GM12878 (cell line): ENCODE data around the gene AGTRAP. TPM values are rescaled to one million over a fixed set of nuclear protein-coding genes. Genes with fewer than 3 reads are reported as not detected.

Experiments used
- ATAC-seq: fragments of 200-7000 bp; cut with Tn5 transposase; 3 replicates; pipeline ENCODE4 v1.9.1; 2020; ENCODE audit warnings: mild to moderate bottlenecking, moderate library complexity
- BruUV-seq: library from RNA; stranded (reverse); fragments of 400-500 nt; replicated peaks from 2 replicates; lab custom pipeline; 2021; lab: Mats Ljungman, UMichigan
- CTCF ChIA-PET: fragments of 300-600 bp; sonication (Branson Sonifier 250); formaldehyde crosslinking; extraction: SDS; loops from one replicate; lab custom pipeline; 2021; ENCODE audit warnings: inconsistent platforms; lab: Yijun Ruan, JAX
- POLR2A ChIA-PET: fragments of 350-600 bp; formaldehyde crosslinking; extraction: SDS; loops from one replicate; lab custom pipeline; 2021; ENCODE audit warnings: inconsistent platforms; lab: Charles Lee
- RAD21 ChIA-PET: fragments of 300-600 bp; sonication (Branson Sonifier 250); formaldehyde crosslinking; loops from one replicate; lab custom pipeline; 2023; ENCODE audit warnings: antibody characterized with exemption; ENCODE audit not compliant: unreplicated experiment; lab: Charles Lee
- SMC1A ChIA-PET: fragments of 300-600 bp; sonication (Branson Sonifier 250); formaldehyde crosslinking; loops from one replicate; lab custom pipeline; 2023; ENCODE audit not compliant: unreplicated experiment, uncharacterized antibody; lab: Charles Lee
- DNase-seq: peaks from one replicate; pipeline ENCODE4 v3.0.0-alpha.2; 2011; ENCODE audit warnings: low read depth, low spot score
- FAIRE-seq: peaks from 3 replicates; lab custom pipeline; 2011; peaks lifted over from hg19 to GRCh38; lab: Jason Lieb, UNC
- H2AFZ ChIP-seq: 2 replicates; pipeline ENCODE4 v1.6.0; 2011; ENCODE audit warnings: low read depth, low read length, control low read depth; ENCODE audit not compliant: control insufficient read depth
- H3K27ac ChIP-seq: 2 replicates; pipeline ENCODE4 v1.5.1; 2011; ENCODE audit warnings: control low read depth; ENCODE audit not compliant: control insufficient read depth, insufficient read depth
- H3K27me3 ChIP-seq, 2 experiments: replicated peaks in 1 of 2; 2 replicates each; pipeline versions ENCODE4 v1.6.0 to v1.6.1; 2011; ENCODE audit warnings: low read length in 1 of 2; ENCODE audit not compliant: control insufficient read depth in 2 of 2, insufficient read depth in 2 of 2
- H3K36me3 ChIP-seq, 2 experiments: 2 replicates each; pipeline ENCODE4 v1.5.1; 2011; ENCODE audit warnings: low read length in 1 of 2; ENCODE audit not compliant: control insufficient read depth in 2 of 2, insufficient read depth in 2 of 2
- H3K4me1 ChIP-seq: 2 replicates; pipeline ENCODE4 v1.6.1; 2011; ENCODE audit warnings: mild to moderate bottlenecking, low read length, moderate library complexity, mixed read lengths; ENCODE audit not compliant: control insufficient read depth, insufficient read depth
- H3K4me2 ChIP-seq: 2 replicates; pipeline ENCODE4 v1.6.0; 2011; ENCODE audit warnings: control low read depth; ENCODE audit not compliant: control insufficient read depth, insufficient read depth
- H3K4me3 ChIP-seq: fragments of 200-600 bp; sonication (generic); 2 replicates; pipeline ENCODE4 v1.5.1; 2016
- H3K79me2 ChIP-seq: 2 replicates; pipeline ENCODE4 v1.6.0; 2011; ENCODE audit warnings: low read length; ENCODE audit not compliant: control insufficient read depth, insufficient read depth
- H3K9ac ChIP-seq: 2 replicates; pipeline ENCODE4 v1.8.0; 2011; ENCODE audit warnings: low read length, control low read depth, mixed read lengths; ENCODE audit not compliant: control insufficient read depth, insufficient read depth
- H3K9me3 ChIP-seq: replicated peaks from 3 replicates; pipeline ENCODE4 v1.5.1; 2011; ENCODE audit warnings: mild to moderate bottlenecking, low read length; ENCODE audit not compliant: control insufficient read depth, insufficient read depth
- H4K20me1 ChIP-seq: 2 replicates; pipeline ENCODE4 v1.6.0; 2011; ENCODE audit not compliant: control insufficient read depth, insufficient read depth
- GATAD2B ChIP-seq: fragments of 450-650 bp; conservative IDR thresholded peaks from 2 replicates; pipeline ENCODE4 v1.6.1; 2017; ENCODE audit warnings: low read depth, mild to moderate bottlenecking, moderate library complexity
- POLR2AphosphoS2 ChIP-seq: IDR thresholded peaks from 2 replicates; pipeline ENCODE4 v1.6.1; 2011; ENCODE audit warnings: low read depth, mild to moderate bottlenecking, low read length, improper control_type of control experiment, moderate library complexity
- RAD21 ChIP-seq: IDR thresholded peaks from 2 replicates; pipeline ENCODE4 v1.6.1; 2011; ENCODE audit warnings: mild to moderate bottlenecking, low read depth, low read length, moderate library complexity; ENCODE audit not compliant: insufficient read depth
- TAF1 ChIP-seq: IDR thresholded peaks from 2 replicates; pipeline ENCODE4 v1.6.1; 2011; ENCODE audit warnings: mild to moderate bottlenecking, low read depth, low read length, borderline replicate concordance
- ZBTB40 ChIP-seq: fragments of 450-650 bp; IDR thresholded peaks from 2 replicates; pipeline ENCODE4 v1.6.1; 2016; ENCODE audit warnings: mild to moderate bottlenecking, moderate library complexity, borderline replicate concordance
- WGBS: methylation state at CpG from one replicate; pipeline ENCODE4 v1.1.6; 2016; ENCODE audit warnings: low lambda C conversion rate; ENCODE audit not compliant: insufficient replicate concordance, insufficient coverage; ENCODE audit errors: missing lambda C conversion rate; 5-methylcytosine and 5-hydroxymethylcytosine counted together
- in situ Hi-C: fragments of 300-500 bp; cut with MboI; formaldehyde crosslinking; loops from 9 replicates; pipeline ENCODE4 v1.14.3; 2018; ENCODE audit warnings: mixed read lengths
- intact Hi-C: fragments of 100-400 bp; cut with micrococcal nuclease; formaldehyde crosslinking; loops from one replicate; pipeline ENCODE4 v1.14.2; 2022; ENCODE audit not compliant: unreplicated experiment
- polyA plus RNA-seq, 11 experiments: library from polyadenylated mRNA; depleted of rRNA in 4 of 11; unstranded in 6 of 11; stranded (reverse) in 5 of 11; fragments of >200 nt; fragmentation: Nextera tagmentation in 4 of 11; fragmentation: Illumina TruSeq in 1 of 11; extraction: Ambion mirVana in 4 of 11; extraction: Trizol in 1 of 11; gene quantifications; 1 replicate in 1 of 11; 2 replicates in 10 of 11; pipeline versions ENCODE4 v1.2.1 to v1.2.3, GENCODE V29; 2011 to 2016; ENCODE audit warnings: inconsistent platforms in 2 of 11, missing spikeins in 2 of 11, low read depth in 1 of 11
- total RNA-seq, 4 experiments: library from RNA; depleted of rRNA in 3 of 4; stranded (reverse); fragments of >200 nt in 3 of 4; fragmentation: Illumina TruSeq in 1 of 4; extraction: Trizol in 1 of 4; gene quantifications; 2 replicates each; pipeline versions ENCODE4 v1.2.1 to v1.2.3, GENCODE V29; 2013 to 2021

AGTRAP gene
- total and polyA plus RNA-seq, 10 of the 15 experiments (the other 5 are each of a cell fraction or from before 2014, with no cell fraction given), result 3.0 to 17.4 (median 10.2) TPM

DNA sequence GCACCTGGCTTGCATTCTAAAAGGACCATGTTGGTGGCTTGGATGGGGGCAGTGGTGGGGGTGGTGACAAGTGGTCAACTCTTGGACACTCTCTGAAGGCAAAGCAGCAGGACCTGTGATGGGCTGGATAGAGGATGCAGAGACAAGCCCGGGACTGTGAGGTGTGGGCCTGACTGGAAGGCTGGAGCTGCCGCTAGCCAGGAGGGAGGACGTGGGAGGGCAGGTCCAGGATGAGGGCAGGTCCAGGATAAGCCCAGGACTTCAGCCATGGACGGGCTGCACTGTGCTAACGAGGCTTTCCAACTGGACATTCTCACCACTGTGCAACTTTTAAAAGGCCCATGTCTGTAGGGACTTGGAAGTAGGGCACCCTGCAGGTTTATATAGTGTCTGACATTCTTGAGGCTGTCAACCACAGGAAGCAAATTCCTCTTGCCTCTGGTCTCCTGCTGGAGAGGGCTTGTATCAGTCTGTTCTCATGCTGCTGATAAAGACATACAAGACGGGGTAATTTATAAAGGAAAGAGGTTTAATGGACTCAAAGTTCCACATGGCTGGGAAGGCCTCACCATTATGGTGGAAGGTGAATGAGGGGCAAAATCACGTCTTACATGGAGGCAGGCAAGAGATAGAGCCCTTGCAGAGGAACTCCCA lies 17.7 kb downstream of the AGTRAP start:
- Histone ChIP-seq H3K4me1 (0 out of 2 replicates have a peak, but pooled peaks cover 4% of the 10 kb centered on the region), H3K9me3 (no peaks in the 10 kb centered on the region; the same call in 2 of the 3 replicates), H2AFZ (no peak overlapping the region), H3K27ac (no peak overlapping the region), H3K27me3 (no peaks in the 10 kb centered on the region), H3K36me3 (no peaks in the 10 kb centered on the region), H3K9ac (no peak overlapping the region), H3K79me2 (no peaks in the 10 kb centered on the region), H3K4me2 (no peak overlapping the region), H3K4me3 (no peak overlapping the region), H4K20me1 (no peaks in the 10 kb centered on the region)
- FAIRE-seq (no peak), ATAC-seq (no peak), DNase-seq (no peak)
- ChIA-PET RAD21 (no interaction called here), SMC1A (no interaction called here), POLR2A (no interaction called here), CTCF (no interaction called here)
- TF ChIP-seq POLR2AphosphoS2, result no peak
- no peak for TF ChIP-seq ZBTB40
- no peak for TF ChIP-seq GATAD2B
- TF ChIP-seq TAF1, result no peak
- TF ChIP-seq RAD21, result no peak
- 20% methylated on average over 7 of the region's 7 CpGs for WGBS
- no TSS peak for BruUV-seq
- intact Hi-C loops, result no loop called here
- in situ Hi-C loops, result no loop called here
